ENCODE results near the gene SPINDOC.
"Not testable (repeated sequence)": the region's sequence is repeated elsewhere in the genome, so short reads cannot be mapped to it uniquely, and the experiment has no call there.

The SPINDOC gene

GRCh38 chr11:63791495-63792167, 21.6 kb upstream of the SPINDOC start:
- no peak for DNase-seq

- no peak for DNase-seq
Measured at GRCh38 chr11:63793161-63793560, 20.1 kb upstream of the SPINDOC start.

- no peak for DNase-seq
Measured at GRCh38 chr11:63795066-63795465, 18.2 kb upstream of the SPINDOC start.

GRCh38 chr11:63800921-63801320, 12.3 kb upstream of the SPINDOC start:
- DNase-seq = no peak

- DNase-seq = no peak
Measured at GRCh38 chr11:63802637-63803414, 10.4 kb upstream of the SPINDOC start.

- DNase-seq = no peak
Measured at GRCh38 chr11:63804259-63804658, 9.0 kb upstream of the SPINDOC start.

- DNase-seq = no peak
Measured at GRCh38 chr11:63805844-63806415, 7.3 kb upstream of the SPINDOC start.

- DNase-seq = not testable (repeated sequence)
Measured at GRCh38 chr11:63810383-63810782, 2.9 kb upstream of the SPINDOC start.

- no peak for DNase-seq
Measured at GRCh38 chr11:63811522-63811921, 1.7 kb upstream of the SPINDOC start.

GRCh38 chr11:63813563-63814382, 517 bp downstream of the SPINDOC start:
- DNase-seq = peak; percentile 32

- no peak for DNase-seq
Measured at GRCh38 chr11:63814383-63814736, 1.1 kb downstream of the SPINDOC start.

- DNase-seq = no peak
Measured at GRCh38 chr11:63816166-63816565, 2.9 kb downstream of the SPINDOC start.

GRCh38 chr11:63816732-63817131, 3.5 kb downstream of the SPINDOC start:
- DNase-seq = no peak

- DNase-seq = no peak
Measured at GRCh38 chr11:63817758-63818498, 4.7 kb downstream of the SPINDOC start.

- DNase-seq = no peak
Measured at GRCh38 chr11:63818609-63819008, 5.4 kb downstream of the SPINDOC start.

- DNase-seq = no peak
Measured at GRCh38 chr11:63821411-63821810, 8.2 kb downstream of the SPINDOC start.

- no peak for DNase-seq
Measured at GRCh38 chr11:63826471-63827190, 13.4 kb downstream of the SPINDOC start.

- DNase-seq = no peak
Measured at GRCh38 chr11:63829823-63830489, 16.7 kb downstream of the SPINDOC start.

GRCh38 chr11:63831326-63831725, 18.1 kb downstream of the SPINDOC start:
- no peak for DNase-seq

- DNase-seq = no peak
Measured at GRCh38 chr11:63832336-63832735, 19.1 kb downstream of the SPINDOC start.

- DNase-seq = no peak
Measured at GRCh38 chr11:63833048-63833447, 19.8 kb downstream of the SPINDOC start.
